SK-N-MC (cell line): ENCODE measurements around the gene SSX2B.
"Not testable (repeated sequence)": the region's sequence is repeated elsewhere in the genome, so short reads cannot be mapped to it uniquely, and the experiment has no call there.

ENCODE experiments used
- DNase-seq: peaks from one replicate; pipeline ENCODE4 v3.0.0-alpha.2; 2011; ENCODE audit warnings: low read depth, low spot score
- H3K27ac ChIP-seq: fragments of 200-600 bp; sonication (generic); 2 replicates; pipeline ENCODE4 v1.5.1; 2016; ENCODE audit warnings: mixed run types
- H3K36me3 ChIP-seq: fragments of 200-600 bp; sonication (generic); 2 replicates; pipeline ENCODE4 v1.6.1; 2017; ENCODE audit warnings: antibody characterized with exemption, low read length, mixed read lengths; ENCODE audit not compliant: insufficient read depth
- H3K4me3 ChIP-seq: fragments of 200-600 bp; sonication (generic); 2 replicates; pipeline ENCODE4 v1.5.1; 2016
- H3K9ac ChIP-seq: fragments of 200-600 bp; sonication (generic); 2 replicates; pipeline ENCODE4 v1.8.0; 2017; ENCODE audit warnings: mixed run types, mixed read lengths; ENCODE audit not compliant: insufficient read length
- H3K9me3 ChIP-seq: fragments of 200-600 bp; sonication (generic); 2 replicates; pipeline ENCODE4 v1.6.1; 2017; ENCODE audit warnings: low read depth, mild to moderate bottlenecking, antibody characterized with exemption, low read length, moderate library complexity, mixed read lengths

The SSX2B gene, protein sequence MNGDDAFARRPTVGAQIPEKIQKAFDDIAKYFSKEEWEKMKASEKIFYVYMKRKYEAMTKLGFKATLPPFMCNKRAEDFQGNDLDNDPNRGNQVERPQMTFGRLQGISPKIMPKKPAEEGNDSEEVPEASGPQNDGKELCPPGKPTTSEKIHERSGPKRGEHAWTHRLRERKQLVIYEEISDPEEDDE

DNA sequence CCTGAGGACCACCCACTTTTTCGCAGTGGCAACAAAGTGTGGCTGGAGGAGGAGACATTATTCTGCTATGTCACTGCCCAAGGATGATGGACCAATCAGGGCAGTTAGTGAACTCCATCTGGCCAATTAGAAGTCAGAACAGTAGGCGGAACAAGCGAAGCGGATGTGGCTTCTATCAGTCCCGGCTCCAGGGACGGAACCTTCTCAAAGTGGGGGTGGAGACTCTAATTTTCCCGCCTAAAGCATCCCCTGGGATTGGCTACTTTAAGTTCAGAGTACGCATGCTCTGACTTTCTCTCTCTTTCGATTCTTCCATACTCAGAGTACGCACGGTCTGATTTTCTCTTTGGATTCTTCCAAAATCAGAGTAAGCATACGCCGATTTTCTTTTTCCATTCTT, at the start of gene SSX2B:
Gene SSX2B, plus strand, starts transcription at position 301 of the 400 bp plus-strand sequence. CDS start 1,429 bp downstream, outside the sequence.
- H3K36me3 ChIP-seq, H3K27ac ChIP-seq, H3K4me3 ChIP-seq, DNase-seq, H3K9ac ChIP-seq, H3K9me3 ChIP-seq: not testable (repeated sequence)

DNA sequence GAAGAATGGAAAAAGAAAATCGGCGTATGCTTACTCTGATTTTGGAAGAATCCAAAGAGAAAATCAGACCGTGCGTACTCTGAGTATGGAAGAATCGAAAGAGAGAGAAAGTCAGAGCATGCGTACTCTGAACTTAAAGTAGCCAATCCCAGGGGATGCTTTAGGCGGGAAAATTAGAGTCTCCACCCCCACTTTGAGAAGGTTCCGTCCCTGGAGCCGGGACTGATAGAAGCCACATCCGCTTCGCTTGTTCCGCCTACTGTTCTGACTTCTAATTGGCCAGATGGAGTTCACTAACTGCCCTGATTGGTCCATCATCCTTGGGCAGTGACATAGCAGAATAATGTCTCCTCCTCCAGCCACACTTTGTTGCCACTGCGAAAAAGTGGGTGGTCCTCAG, 44.0 kb upstream of the SSX2B start, which contains the start of gene SSX2:
Gene SSX2, minus strand, starts transcription at position 101 of the 400 bp plus-strand sequence. CDS start 1,429 bp downstream, outside the sequence.
- not testable (repeated sequence) for H3K9ac ChIP-seq, H3K27ac ChIP-seq, H3K36me3 ChIP-seq, DNase-seq, H3K4me3 ChIP-seq, H3K9me3 ChIP-seq

DNA sequence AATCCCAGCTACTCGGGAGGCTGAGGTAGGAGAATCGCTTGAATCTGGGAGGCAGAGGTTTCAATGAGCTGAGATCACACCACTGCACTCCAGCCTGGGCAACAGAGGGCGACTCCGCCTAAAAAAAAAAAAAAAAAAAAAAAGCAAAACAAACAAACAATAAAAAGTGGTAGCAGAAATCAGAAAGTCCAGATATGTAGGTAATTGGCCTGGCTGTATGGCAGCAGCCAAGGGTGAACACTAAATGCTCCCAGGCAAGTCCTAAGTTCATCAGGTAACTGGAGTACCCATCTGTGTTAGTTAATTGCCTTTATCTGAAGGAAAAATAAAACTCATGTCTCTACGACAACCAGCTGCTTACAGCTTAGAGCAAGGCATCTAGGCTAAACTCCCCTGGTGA, 14.9 kb downstream of the SSX2B start:
- H3K4me3 ChIP-seq, H3K9ac ChIP-seq, H3K27ac ChIP-seq, DNase-seq, H3K36me3 ChIP-seq, H3K9me3 ChIP-seq: not testable (repeated sequence)

DNA sequence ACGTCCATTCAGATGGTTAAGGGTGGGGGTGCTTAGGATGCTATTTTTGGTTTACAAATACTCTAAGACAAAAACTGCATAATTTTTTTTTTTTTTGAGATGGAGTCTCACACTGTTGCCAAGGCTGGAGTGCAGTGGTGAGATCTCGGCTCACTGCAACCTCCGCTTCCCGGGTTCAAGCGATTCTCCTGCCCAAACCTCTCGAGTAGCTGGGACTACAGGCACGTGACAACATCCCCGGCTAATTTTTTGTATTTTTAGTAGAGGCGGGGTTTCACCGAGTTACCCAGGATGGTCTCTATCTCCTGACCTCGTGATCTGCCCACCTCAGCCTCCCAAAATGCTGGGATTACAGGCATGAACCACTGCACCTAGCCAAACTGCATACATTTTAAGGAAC, 22.5 kb downstream of the SSX2B start:
- H3K27ac ChIP-seq, H3K9ac ChIP-seq, H3K9me3 ChIP-seq, H3K4me3 ChIP-seq, DNase-seq, H3K36me3 ChIP-seq: not testable (repeated sequence)

DNA sequence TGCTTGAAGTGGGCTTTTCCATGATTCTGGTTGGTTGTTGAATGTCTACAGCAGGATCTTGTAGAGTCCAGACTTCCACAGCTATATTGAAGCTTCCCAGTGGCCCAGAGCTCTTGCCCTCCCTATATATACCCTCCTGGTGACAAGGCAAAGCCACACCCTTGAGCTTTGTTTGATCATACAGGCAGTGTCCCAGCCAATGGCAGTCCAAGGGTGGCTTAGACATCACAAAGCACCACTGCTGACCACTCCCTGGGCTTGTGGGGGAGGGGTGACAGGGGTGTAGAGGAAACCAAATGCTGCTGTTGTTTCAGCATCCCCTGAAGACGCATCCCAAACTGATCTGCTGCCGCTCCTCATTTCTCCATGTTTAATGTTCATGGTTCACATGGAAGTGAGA, 46.3 kb downstream of the SSX2B start, which contains the start of gene SPANXN5:
Gene SPANXN5, minus strand, starts transcription at position 101 of the 400 bp plus-strand sequence. Its CDS starts 79 bp downstream, at position 22.
- not testable (repeated sequence) for H3K9ac ChIP-seq, H3K27ac ChIP-seq, H3K9me3 ChIP-seq, DNase-seq, H3K4me3 ChIP-seq, H3K36me3 ChIP-seq

DNA sequence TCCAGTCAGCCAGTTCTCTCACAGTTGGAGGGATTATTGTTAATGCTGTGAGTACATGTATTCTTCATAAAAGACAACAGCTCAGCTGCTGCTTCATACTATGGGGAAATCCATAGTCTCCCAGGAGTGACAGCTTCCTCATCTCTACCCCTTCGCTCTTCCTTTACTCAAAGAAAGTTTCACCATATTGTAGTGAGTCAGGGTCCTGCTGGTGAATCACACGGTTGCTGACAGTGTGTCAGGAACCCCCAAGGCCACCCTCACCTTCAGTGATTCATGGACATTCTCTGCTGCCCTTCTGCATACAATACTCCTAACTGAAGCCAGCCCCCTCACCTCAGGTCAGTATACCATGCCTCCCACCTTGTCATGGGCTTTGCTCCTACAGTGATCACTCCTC, 53.8 kb downstream of the SSX2B start:
- DNase-seq, H3K4me3 ChIP-seq, H3K36me3 ChIP-seq, H3K27ac ChIP-seq, H3K9me3 ChIP-seq, H3K9ac ChIP-seq: not testable (repeated sequence)
